GM12878 (cell line): ENCODE measurements around the gene HIGD1C. TPM values are rescaled to one million over a fixed set of nuclear protein-coding genes. Genes with fewer than 3 reads are reported as not detected.
"Not testable (repeated sequence)": the region's sequence is repeated elsewhere in the genome, so short reads cannot be mapped to it uniquely, and the experiment has no call there.

Source experiments
- ATAC-seq: fragments of 200-7000 bp; cut with Tn5 transposase; 3 replicates; pipeline ENCODE4 v1.9.1; 2020; ENCODE audit warnings: mild to moderate bottlenecking, moderate library complexity
- BruUV-seq: library from RNA; stranded (reverse); fragments of 400-500 nt; replicated peaks from 2 replicates; lab custom pipeline; 2021; lab: Mats Ljungman, UMichigan
- CTCF ChIA-PET: fragments of 300-600 bp; sonication (Branson Sonifier 250); formaldehyde crosslinking; extraction: SDS; loops from one replicate; lab custom pipeline; 2021; ENCODE audit warnings: inconsistent platforms; lab: Yijun Ruan, JAX
- POLR2A ChIA-PET: fragments of 350-600 bp; formaldehyde crosslinking; extraction: SDS; loops from one replicate; lab custom pipeline; 2021; ENCODE audit warnings: inconsistent platforms; lab: Charles Lee
- RAD21 ChIA-PET: fragments of 300-600 bp; sonication (Branson Sonifier 250); formaldehyde crosslinking; loops from one replicate; lab custom pipeline; 2023; ENCODE audit warnings: antibody characterized with exemption; ENCODE audit not compliant: unreplicated experiment; lab: Charles Lee
- SMC1A ChIA-PET: fragments of 300-600 bp; sonication (Branson Sonifier 250); formaldehyde crosslinking; loops from one replicate; lab custom pipeline; 2023; ENCODE audit not compliant: unreplicated experiment, uncharacterized antibody; lab: Charles Lee
- DNase-seq: peaks from one replicate; pipeline ENCODE4 v3.0.0-alpha.2; 2011; ENCODE audit warnings: low read depth, low spot score
- FAIRE-seq: peaks from 3 replicates; lab custom pipeline; 2011; peaks lifted over from hg19 to GRCh38; lab: Jason Lieb, UNC
- H2AFZ ChIP-seq: 2 replicates; pipeline ENCODE4 v1.6.0; 2011; ENCODE audit warnings: low read depth, low read length, control low read depth; ENCODE audit not compliant: control insufficient read depth
- H3K27ac ChIP-seq: 2 replicates; pipeline ENCODE4 v1.5.1; 2011; ENCODE audit warnings: control low read depth; ENCODE audit not compliant: control insufficient read depth, insufficient read depth
- H3K27me3 ChIP-seq, 2 experiments: replicated peaks in 1 of 2; 2 replicates each; pipeline versions ENCODE4 v1.6.0 to v1.6.1; 2011; ENCODE audit warnings: low read length in 1 of 2; ENCODE audit not compliant: control insufficient read depth in 2 of 2, insufficient read depth in 2 of 2
- H3K36me3 ChIP-seq, 2 experiments: 2 replicates each; pipeline ENCODE4 v1.5.1; 2011; ENCODE audit warnings: low read length in 1 of 2; ENCODE audit not compliant: control insufficient read depth in 2 of 2, insufficient read depth in 2 of 2
- H3K4me1 ChIP-seq: 2 replicates; pipeline ENCODE4 v1.6.1; 2011; ENCODE audit warnings: mild to moderate bottlenecking, low read length, moderate library complexity, mixed read lengths; ENCODE audit not compliant: control insufficient read depth, insufficient read depth
- H3K4me2 ChIP-seq: 2 replicates; pipeline ENCODE4 v1.6.0; 2011; ENCODE audit warnings: control low read depth; ENCODE audit not compliant: control insufficient read depth, insufficient read depth
- H3K4me3 ChIP-seq: fragments of 200-600 bp; sonication (generic); 2 replicates; pipeline ENCODE4 v1.5.1; 2016
- H3K79me2 ChIP-seq: 2 replicates; pipeline ENCODE4 v1.6.0; 2011; ENCODE audit warnings: low read length; ENCODE audit not compliant: control insufficient read depth, insufficient read depth
- H3K9ac ChIP-seq: 2 replicates; pipeline ENCODE4 v1.8.0; 2011; ENCODE audit warnings: low read length, control low read depth, mixed read lengths; ENCODE audit not compliant: control insufficient read depth, insufficient read depth
- H3K9me3 ChIP-seq: replicated peaks from 3 replicates; pipeline ENCODE4 v1.5.1; 2011; ENCODE audit warnings: mild to moderate bottlenecking, low read length; ENCODE audit not compliant: control insufficient read depth, insufficient read depth
- H4K20me1 ChIP-seq: 2 replicates; pipeline ENCODE4 v1.6.0; 2011; ENCODE audit not compliant: control insufficient read depth, insufficient read depth
- CHD2 ChIP-seq: IDR thresholded peaks from 2 replicates; pipeline ENCODE4 v1.6.1; 2011; ENCODE audit warnings: low read depth, low read length, improper control_type of control experiment, borderline replicate concordance
- SMARCA5 ChIP-seq: fragments of 450-650 bp; IDR thresholded peaks from 2 replicates; pipeline ENCODE4 v1.6.1; 2017; ENCODE audit warnings: mild to moderate bottlenecking
- WGBS: methylation state at CpG from one replicate; pipeline ENCODE4 v1.1.6; 2016; ENCODE audit warnings: low lambda C conversion rate; ENCODE audit not compliant: insufficient replicate concordance, insufficient coverage; ENCODE audit errors: missing lambda C conversion rate; 5-methylcytosine and 5-hydroxymethylcytosine counted together
- in situ Hi-C: fragments of 300-500 bp; cut with MboI; formaldehyde crosslinking; loops from 9 replicates; pipeline ENCODE4 v1.14.3; 2018; ENCODE audit warnings: mixed read lengths
- intact Hi-C: fragments of 100-400 bp; cut with micrococcal nuclease; formaldehyde crosslinking; loops from one replicate; pipeline ENCODE4 v1.14.2; 2022; ENCODE audit not compliant: unreplicated experiment
- polyA plus RNA-seq, 11 experiments: library from polyadenylated mRNA; depleted of rRNA in 4 of 11; unstranded in 6 of 11; stranded (reverse) in 5 of 11; fragments of >200 nt; fragmentation: Nextera tagmentation in 4 of 11; fragmentation: Illumina TruSeq in 1 of 11; extraction: Ambion mirVana in 4 of 11; extraction: Trizol in 1 of 11; gene quantifications; 1 replicate in 1 of 11; 2 replicates in 10 of 11; pipeline versions ENCODE4 v1.2.1 to v1.2.3, GENCODE V29; 2011 to 2016; ENCODE audit warnings: inconsistent platforms in 2 of 11, missing spikeins in 2 of 11, low read depth in 1 of 11
- total RNA-seq, 4 experiments: library from RNA; depleted of rRNA in 3 of 4; stranded (reverse); fragments of >200 nt in 3 of 4; fragmentation: Illumina TruSeq in 1 of 4; extraction: Trizol in 1 of 4; gene quantifications; 2 replicates each; pipeline versions ENCODE4 v1.2.1 to v1.2.3, GENCODE V29; 2013 to 2021

Gene HIGD1C
- total and polyA plus RNA-seq, 10 of the 15 experiments (the other 5 are each of a cell fraction or from before 2014, with no cell fraction given) = not detected

DNA sequence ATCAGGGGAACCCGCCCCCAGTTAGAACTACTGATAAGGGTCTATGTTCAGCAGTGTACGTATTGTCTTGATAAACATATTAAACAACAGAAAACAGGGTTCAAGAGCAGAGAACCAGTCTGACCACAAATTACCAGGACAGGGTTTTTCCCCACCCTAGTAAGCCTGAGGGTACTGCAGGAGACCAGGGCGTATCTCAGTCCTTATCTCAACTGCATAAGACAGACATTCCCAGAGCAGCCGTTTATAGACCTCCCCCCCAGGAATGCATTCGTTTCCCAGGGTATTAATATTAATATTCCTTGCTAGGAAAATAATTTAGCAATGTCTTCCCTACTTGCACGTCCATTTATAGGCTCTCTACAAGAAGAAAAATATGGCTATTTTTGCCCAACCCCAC lies 40.0 kb upstream of the HIGD1C start:
- POLR2A ChIA-PET, RAD21 ChIA-PET, in situ Hi-C loops, H3K36me3 ChIP-seq, H3K27me3 ChIP-seq, FAIRE-seq, H3K4me3 ChIP-seq, H3K9ac ChIP-seq, H2AFZ ChIP-seq, H3K27ac ChIP-seq, H3K4me1 ChIP-seq, H3K79me2 ChIP-seq, BruUV-seq, ATAC-seq, H4K20me1 ChIP-seq, H3K4me2 ChIP-seq, DNase-seq, CTCF ChIA-PET, intact Hi-C loops: not testable (repeated sequence)
- 44% methylated on average over 6 of the region's 6 CpGs for WGBS
- peaks cover 18% of the 10 kb centered on the region for H3K9me3 ChIP-seq
- SMC1A ChIA-PET = interaction anchor here (1.0 kb wide), 1 partner anchor 31 kb away, joined by 3 read pairs; no protein-coding TSS in a partner anchor

- no peak overlapping the region for H3K9ac ChIP-seq
- CTCF ChIA-PET = interaction anchor here (1.4 kb wide), 1 partner anchor 16 kb away, joined by 4 read pairs; no protein-coding TSS in a partner anchor
Measured at GRCh38 chr12:50913224-50913623, 39.1 kb upstream of the HIGD1C start.

More at GRCh38 chr12:50913224-50913623, 39.1 kb upstream of the HIGD1C start:
- ChIA-PET POLR2A (no interaction called here), SMC1A (no interaction called here), RAD21 (no interaction called here)
- H2AFZ ChIP-seq = no peak overlapping the region
- H3K27me3 ChIP-seq = no peaks in the 10 kb centered on the region
- no peak overlapping the region for H3K4me3 ChIP-seq
- H3K27ac ChIP-seq = no peak overlapping the region
- in situ Hi-C loops (no loop called here), intact Hi-C loops (no loop called here)
- TF ChIP-seq CHD2 (no peak), SMARCA5 (no peak)
- H4K20me1 ChIP-seq = no peaks in the 10 kb centered on the region
- no TSS peak for BruUV-seq
- H3K4me2 ChIP-seq = no peak overlapping the region
- no peaks in the 10 kb centered on the region for H3K79me2 ChIP-seq
- H3K4me1 ChIP-seq = no peaks in the 10 kb centered on the region
- H3K9me3 ChIP-seq = peaks cover 21% of the 10 kb centered on the region
- WGBS = 52% methylated on average over 2 of the region's 2 CpGs
- H3K36me3 ChIP-seq = no peaks in the 10 kb centered on the region
- FAIRE-seq (no peak), DNase-seq (no peak), ATAC-seq (no peak)
